Mucosa of descending colon (tissue), 3 donors: Measurements from ENCODE around the gene CCR5AS.

Experiments
- ATAC-seq: fragments of 200-7000 bp; cut with Tn5 transposase; one replicate; pipeline ENCODE4 v1.9.1; 2020; ENCODE audit warnings: mild to moderate bottlenecking, moderate library complexity
- DNase-seq, 3 donors: peaks; one replicate each; pipeline ENCODE4 v3.0.0-alpha.2; 2020
- H3K36me3 ChIP-seq: fragments of 200-600 bp; one replicate; pipeline ENCODE4 v1.8.0; 2021; ENCODE audit warnings: low read depth, mild to moderate bottlenecking
- H3K4me1 ChIP-seq: fragments of 200-600 bp; one replicate; pipeline ENCODE4 v1.8.0; 2021; ENCODE audit warnings: low read depth, mild to moderate bottlenecking
- H3K4me3 ChIP-seq: fragments of 200-600 bp; one replicate; pipeline ENCODE4 v1.8.0; 2021; ENCODE audit warnings: mild to moderate bottlenecking
- H3K9me3 ChIP-seq: fragments of 200-600 bp; one replicate; pipeline ENCODE4 v1.8.0; 2021; ENCODE audit warnings: mild to moderate bottlenecking
- intact Hi-C, 2 donors: fragments of 100-400 bp; cut with DNase I in 1 of 2; cut with micrococcal nuclease in 1 of 2; formaldehyde crosslinking; loops; one replicate each; pipeline versions ENCODE4 v1.11.0 to v1.11.1; 2022; cut with DNase I, micrococcal nuclease
- TF ChIP-seq, protein P1 (sequence below): fragments of 200-600 bp; IDR thresholded peaks from one replicate; pipeline ENCODE4 v1.8.0; 2022; ENCODE audit warnings: antibody characterized with exemption, mild to moderate bottlenecking
- donor health status: DM: no; HTN: no; CAD: no; lungs with moderate emphysema.
- donor health status: DM: no; HTN: no; CAD: no.
- donor health status: DM: no; HTN: yes; CAD: no.

Gene CCR5AS

DNA sequence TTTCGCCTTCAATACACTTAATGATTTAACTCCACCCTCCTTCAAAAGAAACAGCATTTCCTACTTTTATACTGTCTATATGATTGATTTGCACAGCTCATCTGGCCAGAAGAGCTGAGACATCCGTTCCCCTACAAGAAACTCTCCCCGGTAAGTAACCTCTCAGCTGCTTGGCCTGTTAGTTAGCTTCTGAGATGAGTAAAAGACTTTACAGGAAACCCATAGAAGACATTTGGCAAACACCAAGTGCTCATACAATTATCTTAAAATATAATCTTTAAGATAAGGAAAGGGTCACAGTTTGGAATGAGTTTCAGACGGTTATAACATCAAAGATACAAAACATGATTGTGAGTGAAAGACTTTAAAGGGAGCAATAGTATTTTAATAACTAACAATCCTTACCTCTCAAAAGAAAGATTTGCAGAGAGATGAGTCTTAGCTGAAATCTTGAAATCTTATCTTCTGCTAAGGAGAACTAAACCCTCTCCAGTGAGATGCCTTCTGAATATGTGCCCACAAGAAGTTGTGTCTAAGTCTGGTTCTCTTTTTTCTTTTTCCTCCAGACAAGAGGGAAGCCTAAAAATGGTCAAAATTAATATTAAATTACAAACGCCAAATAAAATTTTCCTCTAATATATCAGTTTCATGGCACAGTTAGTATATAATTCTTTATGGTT, 35.9 kb downstream of the CCR5AS start, which contains the start of gene CCR5:
Gene CCR5, plus strand, starts transcription at position 108 of the 680 bp plus-strand sequence. CDS start 1,957 bp downstream, outside the sequence.
- H3K4me3 ChIP-seq: no peak within 1 kb of the TSS
- H3K36me3 ChIP-seq: no peaks in the 10 kb centered on the region
- TF ChIP-seq, protein P1, sequence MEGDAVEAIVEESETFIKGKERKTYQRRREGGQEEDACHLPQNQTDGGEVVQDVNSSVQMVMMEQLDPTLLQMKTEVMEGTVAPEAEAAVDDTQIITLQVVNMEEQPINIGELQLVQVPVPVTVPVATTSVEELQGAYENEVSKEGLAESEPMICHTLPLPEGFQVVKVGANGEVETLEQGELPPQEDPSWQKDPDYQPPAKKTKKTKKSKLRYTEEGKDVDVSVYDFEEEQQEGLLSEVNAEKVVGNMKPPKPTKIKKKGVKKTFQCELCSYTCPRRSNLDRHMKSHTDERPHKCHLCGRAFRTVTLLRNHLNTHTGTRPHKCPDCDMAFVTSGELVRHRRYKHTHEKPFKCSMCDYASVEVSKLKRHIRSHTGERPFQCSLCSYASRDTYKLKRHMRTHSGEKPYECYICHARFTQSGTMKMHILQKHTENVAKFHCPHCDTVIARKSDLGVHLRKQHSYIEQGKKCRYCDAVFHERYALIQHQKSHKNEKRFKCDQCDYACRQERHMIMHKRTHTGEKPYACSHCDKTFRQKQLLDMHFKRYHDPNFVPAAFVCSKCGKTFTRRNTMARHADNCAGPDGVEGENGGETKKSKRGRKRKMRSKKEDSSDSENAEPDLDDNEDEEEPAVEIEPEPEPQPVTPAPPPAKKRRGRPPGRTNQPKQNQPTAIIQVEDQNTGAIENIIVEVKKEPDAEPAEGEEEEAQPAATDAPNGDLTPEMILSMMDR: no peak
- intact Hi-C loops: loop anchor here in 1 of 2 donors (10.0 kb wide), 1 partner anchor 436 kb away; no protein-coding TSS in a partner anchor
- H3K9me3 ChIP-seq: no peaks in the 10 kb centered on the region
- no peak for DNase-seq
- ATAC-seq: peak; percentile 50
- no peaks in the 10 kb centered on the region for H3K4me1 ChIP-seq

GRCh38 chr3:46369675-46370132, 37.2 kb downstream of the CCR5AS start:
- no peak overlapping the region for H3K4me3 ChIP-seq
- intact Hi-C loops: loop anchor here in 1 of 2 donors (10.0 kb wide), 2 partner anchors 95 to 435 kb away; no protein-coding TSS in a partner anchor
- ATAC-seq (no peak), DNase-seq (no peak)
- H3K36me3 ChIP-seq: no peaks in the 10 kb centered on the region
- no peaks in the 10 kb centered on the region for H3K4me1 ChIP-seq
- no peaks in the 10 kb centered on the region for H3K9me3 ChIP-seq
- TF ChIP-seq, protein P1: no peak

- ATAC-seq (no peak), DNase-seq (no peak)
- TF ChIP-seq, protein P1: no peak
- Histone ChIP-seq H3K9me3 (no peaks in the 10 kb centered on the region), H3K36me3 (no peaks in the 10 kb centered on the region), H3K4me1 (no peaks in the 10 kb centered on the region), H3K4me3 (no peak overlapping the region)
- intact Hi-C loops: loop anchor here in 1 of 2 donors (10.0 kb wide), 1 partner anchor 94 kb away; no protein-coding TSS in a partner anchor
Observed at GRCh38 chr3:46369151-46369550, 37.7 kb downstream of the CCR5AS start.

DNA sequence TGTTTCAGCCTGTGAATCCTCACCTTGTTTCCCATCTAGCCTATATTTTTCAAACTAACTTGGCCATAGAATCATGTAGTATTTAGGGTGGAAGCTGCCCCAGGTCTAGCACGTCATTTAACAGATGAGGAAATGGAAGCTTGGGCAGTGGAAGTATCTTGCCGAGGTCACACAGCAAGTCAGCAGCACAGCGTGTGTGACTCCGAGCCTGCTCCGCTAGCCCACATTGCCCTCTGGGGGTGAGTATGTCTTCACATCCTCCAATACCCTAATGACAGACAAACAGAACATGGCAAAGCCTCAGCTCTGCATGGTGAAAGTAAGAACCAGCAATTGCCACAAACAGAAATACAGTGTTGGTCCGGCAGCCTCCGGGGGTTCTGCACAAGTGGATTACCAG, 38.3 kb downstream of the CCR5AS start:
- no peaks in the 10 kb centered on the region for H3K9me3 ChIP-seq
- H3K4me1 ChIP-seq: no peaks in the 10 kb centered on the region
- TF ChIP-seq, protein P1: no peak
- intact Hi-C loops: loop anchor here in 1 of 2 donors (10.0 kb wide), 1 partner anchor 94 kb away; no protein-coding TSS in a partner anchor
- no peak overlapping the region for H3K4me3 ChIP-seq
- no peaks in the 10 kb centered on the region for H3K36me3 ChIP-seq
- DNase-seq: peak; percentile 57 to 84 (median 63)
- peak; percentile 88 for ATAC-seq

DNA sequence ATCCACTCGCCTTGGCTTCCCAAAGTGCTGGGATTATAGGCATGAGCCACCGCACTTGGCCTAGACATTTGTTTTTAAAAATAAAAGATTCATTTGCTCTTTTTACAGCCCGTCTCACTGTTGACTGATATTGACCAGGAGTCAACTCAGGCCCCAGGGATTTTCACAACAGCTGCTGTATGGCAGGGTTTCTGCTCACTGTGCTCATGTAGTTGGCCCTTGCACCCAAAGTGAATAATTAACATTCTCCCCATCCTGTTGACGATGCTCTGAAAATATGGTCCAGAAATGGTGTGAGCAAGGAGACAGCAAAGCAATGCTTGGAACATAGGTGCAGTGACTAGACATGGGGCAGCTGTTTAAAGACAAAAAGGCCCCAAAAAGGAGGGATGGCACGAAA, 39.1 kb downstream of the CCR5AS start:
- DNase-seq (no peak), ATAC-seq (no peak)
- intact Hi-C loops: loop anchor here in 1 of 2 donors (10.0 kb wide), 1 partner anchor 93 kb away; no protein-coding TSS in a partner anchor
- H3K4me1 ChIP-seq: no peaks in the 10 kb centered on the region
- no peaks in the 10 kb centered on the region for H3K36me3 ChIP-seq
- TF ChIP-seq, protein P1: no peak
- no peaks in the 10 kb centered on the region for H3K9me3 ChIP-seq
- no peak overlapping the region for H3K4me3 ChIP-seq
